HepG2 (cell line): ENCODE results near the gene THAP3. TPM values are rescaled to one million over a fixed set of nuclear protein-coding genes. Genes with fewer than 3 reads are reported as not detected.

ENCODE experiments used
- AGO2 ChIP-seq: fragments of 200-400 bp; formaldehyde crosslinking; optimal IDR thresholded peaks from 2 replicates; pipeline ENCODE3; 2017; ENCODE audit warnings: mild to moderate bottlenecking, low read depth, low read length, moderate library complexity
- DNMT1 ChIP-seq: sonication (generic); formaldehyde crosslinking; IDR thresholded peaks from 2 replicates; pipeline ENCODE4 v1.5.1; 2020; ENCODE audit warnings: mild to moderate bottlenecking, missing genetic modification reagents
- GZF1 ChIP-seq: sonication (generic); formaldehyde crosslinking; IDR thresholded peaks from 2 replicates; pipeline ENCODE4 v1.5.1; 2020; ENCODE audit warnings: mild to moderate bottlenecking, missing genetic modification reagents
- HNF4G ChIP-seq, 2 experiments: sonication (generic) in 1 of 2; formaldehyde crosslinking in 1 of 2; IDR thresholded peaks; 2 replicates each; pipeline versions ENCODE4 v1.4.0 to v1.6.1; 2011 to 2020; ENCODE audit warnings: borderline replicate concordance in 2 of 2, low read depth in 2 of 2, mild to moderate bottlenecking in 2 of 2, low read length in 1 of 2, missing genetic modification reagents in 1 of 2, moderate library complexity in 1 of 2
- MAZ ChIP-seq, 2 experiments: sonication (generic) in 1 of 2; formaldehyde crosslinking in 1 of 2; IDR thresholded peaks; 2 replicates each; pipeline versions ENCODE4 v1.5.0 to v1.6.1; 2012 to 2020; ENCODE audit warnings: low read depth in 2 of 2, mild to moderate bottlenecking in 2 of 2, borderline replicate concordance in 1 of 2, improper control_type of control experiment in 1 of 2, low read length in 1 of 2, missing genetic modification reagents in 1 of 2, moderate library complexity in 1 of 2
- MZF1 ChIP-seq: sonication (generic); formaldehyde crosslinking; IDR thresholded peaks from 2 replicates; pipeline ENCODE4 v1.8.1; 2023; ENCODE audit warnings: mild to moderate bottlenecking, missing genetic modification reagents, borderline replicate concordance
- NFE2L2 ChIP-seq: fragments of 150-350 bp; IDR thresholded peaks from 2 replicates; pipeline ENCODE4 v1.6.1; 2014; ENCODE audit warnings: low read length
- SETDB1 ChIP-seq: sonication (generic); formaldehyde crosslinking; IDR thresholded peaks from 2 replicates; pipeline ENCODE4 v1.5.1; 2020; ENCODE audit warnings: missing genetic modification reagents, mild to moderate bottlenecking, borderline replicate concordance
- polyA plus RNA-seq, 8 experiments: library from polyadenylated mRNA; depleted of rRNA in 3 of 8; stranded (reverse) in 7 of 8; unstranded in 1 of 8; fragments of >200 nt; fragmentation: Illumina TruSeq in 4 of 8; extraction: Trizol in 4 of 8; gene quantifications; 2 replicates each; pipeline versions ENCODE4 v1.2.1 to v1.2.3, GENCODE V29; 2011 to 2016; ENCODE audit warnings: low read depth in 4 of 8, missing spikeins in 1 of 8, mixed read lengths in 1 of 8; ENCODE audit not compliant: insufficient read depth in 1 of 8
- total RNA-seq, 5 experiments: library from RNA; depleted of rRNA; stranded (reverse); fragments of >200 nt; fragmentation: Illumina TruSeq; extraction: Trizol; gene quantifications; 2 replicates each; pipeline ENCODE4 v1.2.3, GENCODE V29; 2016; ENCODE audit warnings: low read depth in 1 of 5
- TF ChIP-seq, protein P1 (sequence below): sonication (generic); formaldehyde crosslinking; IDR thresholded peaks from 2 replicates; pipeline ENCODE4 v1.5.1; 2020; ENCODE audit warnings: missing genetic modification reagents, mild to moderate bottlenecking, borderline replicate concordance
- TF ChIP-seq, protein P2 (sequence below): sonication (generic); formaldehyde crosslinking; conservative IDR thresholded peaks from 2 replicates; pipeline ENCODE4 v1.8.1; 2023; ENCODE audit warnings: missing genetic modification reagents
- TF ChIP-seq, protein P3 (sequence below): sonication (generic); formaldehyde crosslinking; IDR thresholded peaks from 2 replicates; pipeline ENCODE4 v1.4.0; 2020; ENCODE audit warnings: missing genetic modification reagents, borderline replicate concordance
- TF ChIP-seq, protein P4 (sequence below): sonication (generic); formaldehyde crosslinking; IDR thresholded peaks from 2 replicates; pipeline ENCODE4 v1.5.0; 2020; ENCODE audit warnings: missing genetic modification reagents, mild to moderate bottlenecking, borderline replicate concordance
- TF ChIP-seq, protein P5 (sequence below): sonication (generic); formaldehyde crosslinking; IDR thresholded peaks from 2 replicates; pipeline ENCODE4 v1.5.0; 2020; ENCODE audit warnings: mild to moderate bottlenecking, missing genetic modification reagents
- TF ChIP-seq, protein P6 (sequence below): IDR thresholded peaks from 2 replicates; pipeline ENCODE4 v1.6.1; 2018; ENCODE audit warnings: missing genetic modification reagents, mild to moderate bottlenecking, missing compliant biosample characterization

THAP3 gene
- total and polyA plus RNA-seq, 2 of the 13 experiments (the other 11 are each of a cell fraction or from before 2014, with no cell fraction given), result 10.3 to 14.9 TPM

DNA sequence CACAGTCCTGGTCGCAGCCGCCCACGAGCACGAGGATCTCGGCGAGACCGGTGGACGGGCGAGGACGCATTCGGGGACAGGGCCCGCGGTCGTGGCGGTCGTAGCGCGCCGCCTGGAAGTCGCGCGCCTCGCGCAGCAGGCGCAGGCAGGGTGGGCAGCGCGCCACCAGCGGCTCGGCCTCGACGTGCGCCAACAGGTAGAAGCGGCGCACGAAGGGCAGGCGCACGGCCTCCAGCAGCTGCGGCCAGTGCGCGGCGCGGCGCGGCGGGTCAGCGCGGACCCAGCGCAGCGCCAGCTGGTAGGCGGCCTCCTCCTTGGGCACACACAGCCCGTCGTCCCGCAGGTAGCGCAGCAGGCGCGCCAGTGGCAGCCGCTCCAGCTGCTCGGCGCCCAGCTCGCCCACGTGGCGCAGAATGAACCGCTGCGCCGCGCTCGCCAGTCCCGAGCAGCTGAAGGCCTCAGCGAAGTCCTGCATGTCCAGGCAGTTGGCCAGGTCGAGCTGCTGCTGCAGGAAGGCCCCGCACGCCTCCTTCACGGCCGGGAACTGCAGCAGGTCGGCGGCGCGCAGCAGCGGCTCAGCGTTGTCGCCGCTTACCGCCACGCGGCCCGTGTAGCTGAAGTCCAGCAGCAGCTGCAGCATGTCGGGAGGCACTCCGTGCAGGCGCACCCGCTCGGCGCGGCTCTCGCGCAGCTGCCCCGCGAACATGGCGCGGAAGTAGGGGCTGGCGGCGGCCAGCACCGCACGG, 22.6 kb upstream of the THAP3 start (continued):
- TF ChIP-seq SETDB1 (CRISPR knock-in tag), result no peak
- TF ChIP-seq, protein P1, sequence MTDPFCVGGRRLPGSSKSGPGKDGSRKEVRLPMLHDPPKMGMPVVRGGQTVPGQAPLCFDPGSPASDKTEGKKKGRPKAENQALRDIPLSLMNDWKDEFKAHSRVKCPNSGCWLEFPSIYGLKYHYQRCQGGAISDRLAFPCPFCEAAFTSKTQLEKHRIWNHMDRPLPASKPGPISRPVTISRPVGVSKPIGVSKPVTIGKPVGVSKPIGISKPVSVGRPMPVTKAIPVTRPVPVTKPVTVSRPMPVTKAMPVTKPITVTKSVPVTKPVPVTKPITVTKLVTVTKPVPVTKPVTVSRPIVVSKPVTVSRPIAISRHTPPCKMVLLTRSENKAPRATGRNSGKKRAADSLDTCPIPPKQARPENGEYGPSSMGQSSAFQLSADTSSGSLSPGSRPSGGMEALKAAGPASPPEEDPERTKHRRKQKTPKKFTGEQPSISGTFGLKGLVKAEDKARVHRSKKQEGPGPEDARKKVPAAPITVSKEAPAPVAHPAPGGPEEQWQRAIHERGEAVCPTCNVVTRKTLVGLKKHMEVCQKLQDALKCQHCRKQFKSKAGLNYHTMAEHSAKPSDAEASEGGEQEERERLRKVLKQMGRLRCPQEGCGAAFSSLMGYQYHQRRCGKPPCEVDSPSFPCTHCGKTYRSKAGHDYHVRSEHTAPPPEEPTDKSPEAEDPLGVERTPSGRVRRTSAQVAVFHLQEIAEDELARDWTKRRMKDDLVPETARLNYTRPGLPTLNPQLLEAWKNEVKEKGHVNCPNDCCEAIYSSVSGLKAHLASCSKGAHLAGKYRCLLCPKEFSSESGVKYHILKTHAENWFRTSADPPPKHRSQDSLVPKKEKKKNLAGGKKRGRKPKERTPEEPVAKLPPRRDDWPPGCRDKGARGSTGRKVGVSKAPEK (CRISPR knock-in tag), result no peak
- no peak for TF ChIP-seq MZF1 (CRISPR knock-in tag)
- TF ChIP-seq HNF4G (IDR thresholded peaks at IDR 0.05; ENCODE audit: borderline replicate concordance, low read depth, low read length), result no peak
- peak; percentile 9; the same call in 1 of the 2 replicates for TF ChIP-seq HNF4G (CRISPR knock-in tag; IDR thresholded peaks at IDR 0.05; ENCODE audit: borderline replicate concordance, low read depth)
- TF ChIP-seq, protein P2, sequence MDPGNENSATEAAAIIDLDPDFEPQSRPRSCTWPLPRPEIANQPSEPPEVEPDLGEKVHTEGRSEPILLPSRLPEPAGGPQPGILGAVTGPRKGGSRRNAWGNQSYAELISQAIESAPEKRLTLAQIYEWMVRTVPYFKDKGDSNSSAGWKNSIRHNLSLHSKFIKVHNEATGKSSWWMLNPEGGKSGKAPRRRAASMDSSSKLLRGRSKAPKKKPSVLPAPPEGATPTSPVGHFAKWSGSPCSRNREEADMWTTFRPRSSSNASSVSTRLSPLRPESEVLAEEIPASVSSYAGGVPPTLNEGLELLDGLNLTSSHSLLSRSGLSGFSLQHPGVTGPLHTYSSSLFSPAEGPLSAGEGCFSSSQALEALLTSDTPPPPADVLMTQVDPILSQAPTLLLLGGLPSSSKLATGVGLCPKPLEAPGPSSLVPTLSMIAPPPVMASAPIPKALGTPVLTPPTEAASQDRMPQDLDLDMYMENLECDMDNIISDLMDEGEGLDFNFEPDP (CRISPR knock-in tag), result peak; percentile 85; the same call in 1 of the 2 replicates
- TF ChIP-seq NFE2L2, result no peak
- TF ChIP-seq, protein P3, sequence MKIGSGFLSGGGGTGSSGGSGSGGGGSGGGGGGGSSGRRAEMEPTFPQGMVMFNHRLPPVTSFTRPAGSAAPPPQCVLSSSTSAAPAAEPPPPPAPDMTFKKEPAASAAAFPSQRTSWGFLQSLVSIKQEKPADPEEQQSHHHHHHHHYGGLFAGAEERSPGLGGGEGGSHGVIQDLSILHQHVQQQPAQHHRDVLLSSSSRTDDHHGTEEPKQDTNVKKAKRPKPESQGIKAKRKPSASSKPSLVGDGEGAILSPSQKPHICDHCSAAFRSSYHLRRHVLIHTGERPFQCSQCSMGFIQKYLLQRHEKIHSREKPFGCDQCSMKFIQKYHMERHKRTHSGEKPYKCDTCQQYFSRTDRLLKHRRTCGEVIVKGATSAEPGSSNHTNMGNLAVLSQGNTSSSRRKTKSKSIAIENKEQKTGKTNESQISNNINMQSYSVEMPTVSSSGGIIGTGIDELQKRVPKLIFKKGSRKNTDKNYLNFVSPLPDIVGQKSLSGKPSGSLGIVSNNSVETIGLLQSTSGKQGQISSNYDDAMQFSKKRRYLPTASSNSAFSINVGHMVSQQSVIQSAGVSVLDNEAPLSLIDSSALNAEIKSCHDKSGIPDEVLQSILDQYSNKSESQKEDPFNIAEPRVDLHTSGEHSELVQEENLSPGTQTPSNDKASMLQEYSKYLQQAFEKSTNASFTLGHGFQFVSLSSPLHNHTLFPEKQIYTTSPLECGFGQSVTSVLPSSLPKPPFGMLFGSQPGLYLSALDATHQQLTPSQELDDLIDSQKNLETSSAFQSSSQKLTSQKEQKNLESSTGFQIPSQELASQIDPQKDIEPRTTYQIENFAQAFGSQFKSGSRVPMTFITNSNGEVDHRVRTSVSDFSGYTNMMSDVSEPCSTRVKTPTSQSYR (CRISPR knock-in tag), result no peak
- TF ChIP-seq, protein P4, sequence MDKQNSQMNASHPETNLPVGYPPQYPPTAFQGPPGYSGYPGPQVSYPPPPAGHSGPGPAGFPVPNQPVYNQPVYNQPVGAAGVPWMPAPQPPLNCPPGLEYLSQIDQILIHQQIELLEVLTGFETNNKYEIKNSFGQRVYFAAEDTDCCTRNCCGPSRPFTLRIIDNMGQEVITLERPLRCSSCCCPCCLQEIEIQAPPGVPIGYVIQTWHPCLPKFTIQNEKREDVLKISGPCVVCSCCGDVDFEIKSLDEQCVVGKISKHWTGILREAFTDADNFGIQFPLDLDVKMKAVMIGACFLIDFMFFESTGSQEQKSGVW, result no peak
- no peak for TF ChIP-seq MAZ (IDR thresholded peaks at IDR 0.05; ENCODE audit: borderline replicate concordance, low read depth, low read length)
- TF ChIP-seq MAZ (CRISPR knock-in tag; IDR thresholded peaks at IDR 0.05; ENCODE audit: low read depth), result peak; percentile 17; the same call in 1 of the 2 replicates
- TF ChIP-seq AGO2, result peak; percentile 82
- TF ChIP-seq, protein P5, sequence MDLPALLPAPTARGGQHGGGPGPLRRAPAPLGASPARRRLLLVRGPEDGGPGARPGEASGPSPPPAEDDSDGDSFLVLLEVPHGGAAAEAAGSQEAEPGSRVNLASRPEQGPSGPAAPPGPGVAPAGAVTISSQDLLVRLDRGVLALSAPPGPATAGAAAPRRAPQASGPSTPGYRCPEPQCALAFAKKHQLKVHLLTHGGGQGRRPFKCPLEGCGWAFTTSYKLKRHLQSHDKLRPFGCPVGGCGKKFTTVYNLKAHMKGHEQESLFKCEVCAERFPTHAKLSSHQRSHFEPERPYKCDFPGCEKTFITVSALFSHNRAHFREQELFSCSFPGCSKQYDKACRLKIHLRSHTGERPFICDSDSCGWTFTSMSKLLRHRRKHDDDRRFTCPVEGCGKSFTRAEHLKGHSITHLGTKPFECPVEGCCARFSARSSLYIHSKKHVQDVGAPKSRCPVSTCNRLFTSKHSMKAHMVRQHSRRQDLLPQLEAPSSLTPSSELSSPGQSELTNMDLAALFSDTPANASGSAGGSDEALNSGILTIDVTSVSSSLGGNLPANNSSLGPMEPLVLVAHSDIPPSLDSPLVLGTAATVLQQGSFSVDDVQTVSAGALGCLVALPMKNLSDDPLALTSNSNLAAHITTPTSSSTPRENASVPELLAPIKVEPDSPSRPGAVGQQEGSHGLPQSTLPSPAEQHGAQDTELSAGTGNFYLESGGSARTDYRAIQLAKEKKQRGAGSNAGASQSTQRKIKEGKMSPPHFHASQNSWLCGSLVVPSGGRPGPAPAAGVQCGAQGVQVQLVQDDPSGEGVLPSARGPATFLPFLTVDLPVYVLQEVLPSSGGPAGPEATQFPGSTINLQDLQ (CRISPR knock-in tag), result no peak
- TF ChIP-seq, protein P6, sequence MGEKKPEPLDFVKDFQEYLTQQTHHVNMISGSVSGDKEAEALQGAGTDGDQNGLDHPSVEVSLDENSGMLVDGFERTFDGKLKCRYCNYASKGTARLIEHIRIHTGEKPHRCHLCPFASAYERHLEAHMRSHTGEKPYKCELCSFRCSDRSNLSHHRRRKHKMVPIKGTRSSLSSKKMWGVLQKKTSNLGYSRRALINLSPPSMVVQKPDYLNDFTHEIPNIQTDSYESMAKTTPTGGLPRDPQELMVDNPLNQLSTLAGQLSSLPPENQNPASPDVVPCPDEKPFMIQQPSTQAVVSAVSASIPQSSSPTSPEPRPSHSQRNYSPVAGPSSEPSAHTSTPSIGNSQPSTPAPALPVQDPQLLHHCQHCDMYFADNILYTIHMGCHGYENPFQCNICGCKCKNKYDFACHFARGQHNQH (CRISPR knock-in tag), result no peak
- TF ChIP-seq GZF1, result peak; percentile 32; the same call in 1 of the 2 replicates
- peak; percentile 70; the same call in 1 of the 2 replicates for TF ChIP-seq DNMT1 (CRISPR knock-in tag)
